Endothelial cell (in vitro differentiated cells): Measurements from ENCODE around the gene SLC24A3. TPM values are rescaled to one million over a fixed set of nuclear protein-coding genes. Genes with fewer than 3 reads are reported as not detected.

Experiments
- DNase-seq: peaks from one replicate; pipeline ENCODE4 v3.0.0; 2021; ENCODE audit warnings: low spot score
- H3K27ac Mint-ChIP-seq: one replicate; pipeline ENCODE4 v1.8.0; 2021; ENCODE audit warnings: mixed read lengths, inconsistent platforms; ENCODE audit not compliant: unreplicated experiment
- H3K27me3 Mint-ChIP-seq: one replicate; pipeline ENCODE4 v1.8.0; 2021; ENCODE audit warnings: mild to moderate bottlenecking, moderate library complexity, mixed read lengths, inconsistent platforms; ENCODE audit not compliant: unreplicated experiment
- H3K36me3 Mint-ChIP-seq: one replicate; pipeline ENCODE4 v1.8.0; 2021; ENCODE audit warnings: mild to moderate bottlenecking, low read depth, mixed read lengths, inconsistent platforms; ENCODE audit not compliant: unreplicated experiment
- H3K4me1 Mint-ChIP-seq: one replicate; pipeline ENCODE4 v1.8.0; 2021; ENCODE audit warnings: mild to moderate bottlenecking, mixed read lengths, inconsistent platforms; ENCODE audit not compliant: unreplicated experiment
- H3K4me3 Mint-ChIP-seq: one replicate; pipeline ENCODE4 v1.8.0; 2021; ENCODE audit warnings: mild to moderate bottlenecking, mixed read lengths, inconsistent platforms; ENCODE audit not compliant: unreplicated experiment
- H3K9me3 Mint-ChIP-seq: one replicate; pipeline ENCODE4 v1.8.0; 2021; ENCODE audit warnings: mixed read lengths, inconsistent platforms; ENCODE audit not compliant: unreplicated experiment
- total RNA-seq: library from RNA; stranded (reverse); fragmentation: NEBNext Ultra II Directional; extraction: Animal tissue kit (Norgen Biotek cat#: 25700); gene quantifications from one replicate; pipeline ENCODE4 v1.2.1, GENCODE V29; 2021; ENCODE audit not compliant: unreplicated experiment
- TF ChIP-seq, protein P1 (sequence below): fragments of 200-600 bp; sonication (generic); IDR thresholded peaks from one replicate; pipeline ENCODE4 v1.5.0; 2021; ENCODE audit warnings: antibody characterized with exemption; ENCODE audit not compliant: unreplicated experiment

SLC24A3 gene
- total RNA-seq, 1 donor from 2014 or later: 0.15 TPM

GRCh38 chr20:19679900-19680495 is 467.6 kb downstream of the SLC24A3 start:
- H3K9me3 Mint-ChIP-seq: peaks cover 4% of the 10 kb centered on the region
- TF ChIP-seq, protein P1, sequence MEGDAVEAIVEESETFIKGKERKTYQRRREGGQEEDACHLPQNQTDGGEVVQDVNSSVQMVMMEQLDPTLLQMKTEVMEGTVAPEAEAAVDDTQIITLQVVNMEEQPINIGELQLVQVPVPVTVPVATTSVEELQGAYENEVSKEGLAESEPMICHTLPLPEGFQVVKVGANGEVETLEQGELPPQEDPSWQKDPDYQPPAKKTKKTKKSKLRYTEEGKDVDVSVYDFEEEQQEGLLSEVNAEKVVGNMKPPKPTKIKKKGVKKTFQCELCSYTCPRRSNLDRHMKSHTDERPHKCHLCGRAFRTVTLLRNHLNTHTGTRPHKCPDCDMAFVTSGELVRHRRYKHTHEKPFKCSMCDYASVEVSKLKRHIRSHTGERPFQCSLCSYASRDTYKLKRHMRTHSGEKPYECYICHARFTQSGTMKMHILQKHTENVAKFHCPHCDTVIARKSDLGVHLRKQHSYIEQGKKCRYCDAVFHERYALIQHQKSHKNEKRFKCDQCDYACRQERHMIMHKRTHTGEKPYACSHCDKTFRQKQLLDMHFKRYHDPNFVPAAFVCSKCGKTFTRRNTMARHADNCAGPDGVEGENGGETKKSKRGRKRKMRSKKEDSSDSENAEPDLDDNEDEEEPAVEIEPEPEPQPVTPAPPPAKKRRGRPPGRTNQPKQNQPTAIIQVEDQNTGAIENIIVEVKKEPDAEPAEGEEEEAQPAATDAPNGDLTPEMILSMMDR: no peak
- no peak overlapping the region for H3K27ac Mint-ChIP-seq

GRCh38 chr20:19682249-19682648 is 469.8 kb downstream of the SLC24A3 start:
- Mint-ChIP-seq H3K27me3 (peaks cover 3% of the 10 kb centered on the region), H3K36me3 (peaks cover 11% of the 10 kb centered on the region), H3K4me1 (peaks cover 2% of the 10 kb centered on the region), H3K27ac (no peak overlapping the region), H3K4me3 (no peak overlapping the region), H3K9me3 (peaks cover 4% of the 10 kb centered on the region)
- TF ChIP-seq, protein P1: no peak
- DNase-seq: no peak

More at GRCh38 chr20:19679900-19680495, 467.6 kb downstream of the SLC24A3 start:
- peaks cover 11% of the 10 kb centered on the region for H3K36me3 Mint-ChIP-seq
- peaks cover 3% of the 10 kb centered on the region for H3K27me3 Mint-ChIP-seq
- no peaks in the 10 kb centered on the region for H3K4me1 Mint-ChIP-seq
- no peak for DNase-seq
- peak overlapping the region; percentile 7 for H3K4me3 Mint-ChIP-seq

DNA sequence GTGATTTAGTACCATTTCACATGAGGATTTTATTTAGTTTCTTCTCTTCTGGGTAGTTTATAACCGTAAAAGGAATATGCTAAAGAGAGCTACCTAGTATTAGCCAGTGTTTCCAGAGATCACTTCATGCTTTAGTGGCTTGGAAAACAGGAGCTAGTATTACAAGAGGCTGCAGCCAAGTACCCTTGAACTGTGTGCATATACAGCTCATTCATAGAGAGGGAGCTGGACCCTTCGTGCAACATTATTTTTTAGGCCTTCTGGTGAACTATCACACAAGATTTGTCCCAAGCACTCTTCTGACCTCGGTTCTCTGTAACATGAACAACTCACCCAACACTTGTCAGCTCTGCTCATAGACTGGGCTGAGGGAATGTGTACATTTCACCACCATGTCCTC is 470.7 kb downstream of the SLC24A3 start:
- peaks cover 4% of the 10 kb centered on the region for H3K9me3 Mint-ChIP-seq

GRCh38 chr20:19683822-19684221 is 471.4 kb downstream of the SLC24A3 start:
- peaks cover 2% of the 10 kb centered on the region for H3K4me1 Mint-ChIP-seq
- H3K27me3 Mint-ChIP-seq: peaks cover 3% of the 10 kb centered on the region
- H3K4me3 Mint-ChIP-seq: no peak overlapping the region
- peaks cover 4% of the 10 kb centered on the region for H3K9me3 Mint-ChIP-seq
- no peak overlapping the region for H3K27ac Mint-ChIP-seq
- TF ChIP-seq, protein P1: no peak
- H3K36me3 Mint-ChIP-seq: peaks cover 11% of the 10 kb centered on the region
- no peak for DNase-seq

More for the DNA sequence above, 470.7 kb downstream of the SLC24A3 start:
- Mint-ChIP-seq H3K4me1 (peaks cover 2% of the 10 kb centered on the region), H3K4me3 (no peak overlapping the region), H3K27ac (no peak overlapping the region), H3K36me3 (peaks cover 11% of the 10 kb centered on the region), H3K27me3 (peaks cover 3% of the 10 kb centered on the region)
- DNase-seq: no peak
- TF ChIP-seq, protein P1: no peak

DNA sequence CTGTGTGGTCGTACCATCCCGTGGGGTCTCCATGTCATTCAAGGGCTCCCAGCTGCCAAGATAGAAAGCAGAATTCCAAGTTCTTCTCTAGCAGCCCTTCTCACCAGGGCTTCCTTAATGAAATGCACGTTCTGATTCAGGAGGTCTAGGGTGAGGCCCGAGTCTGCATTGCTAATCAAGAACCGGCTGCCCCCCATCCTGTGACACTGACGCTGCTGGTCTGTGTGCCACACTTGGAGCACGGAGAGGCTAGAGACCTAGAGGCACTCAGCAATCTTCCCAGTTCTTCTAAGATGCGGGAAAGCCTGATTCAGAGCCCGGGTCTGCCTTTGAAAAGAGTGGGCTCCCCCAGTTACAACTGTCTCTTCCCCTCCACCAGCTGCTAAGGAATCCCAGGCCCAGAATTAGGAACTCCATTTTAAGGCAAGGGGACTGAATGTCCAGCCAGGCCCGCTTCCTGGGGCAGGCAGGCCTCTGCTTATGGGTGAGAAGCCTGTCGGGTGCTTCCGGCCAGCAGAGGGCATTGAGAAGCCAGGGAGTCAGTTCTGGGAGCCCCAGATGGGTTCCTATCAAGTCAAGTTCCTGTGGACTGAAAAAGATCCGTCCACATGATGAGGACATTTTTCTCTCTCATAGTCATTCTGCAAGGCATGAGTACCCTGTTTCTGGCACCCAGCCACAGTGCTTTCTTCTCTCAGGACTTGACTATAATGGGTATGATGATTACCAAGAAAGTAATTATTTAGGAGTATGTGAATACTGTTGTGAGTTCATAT is 475.8 kb downstream of the SLC24A3 start:
- Mint-ChIP-seq H3K9me3 (no peaks in the 10 kb centered on the region), H3K4me3 (no peak overlapping the region), H3K27ac (no peak overlapping the region), H3K4me1 (peaks cover 12% of the 10 kb centered on the region), H3K27me3 (no peaks in the 10 kb centered on the region), H3K36me3 (no peaks in the 10 kb centered on the region)
- TF ChIP-seq, protein P1: no peak
- DNase-seq: peak; percentile 59
